Fibroblast of skin of right quadriceps (primary cell): ENCODE data around the gene CENPX.
"Not testable (repeated sequence)": the region's sequence is repeated elsewhere in the genome, so short reads cannot be mapped to it uniquely, and the experiment has no call there.

Source experiments
- DNase-seq: peaks from one replicate; pipeline ENCODE4 v3.0.0-alpha.2; 2013

The CENPX gene

DNA sequence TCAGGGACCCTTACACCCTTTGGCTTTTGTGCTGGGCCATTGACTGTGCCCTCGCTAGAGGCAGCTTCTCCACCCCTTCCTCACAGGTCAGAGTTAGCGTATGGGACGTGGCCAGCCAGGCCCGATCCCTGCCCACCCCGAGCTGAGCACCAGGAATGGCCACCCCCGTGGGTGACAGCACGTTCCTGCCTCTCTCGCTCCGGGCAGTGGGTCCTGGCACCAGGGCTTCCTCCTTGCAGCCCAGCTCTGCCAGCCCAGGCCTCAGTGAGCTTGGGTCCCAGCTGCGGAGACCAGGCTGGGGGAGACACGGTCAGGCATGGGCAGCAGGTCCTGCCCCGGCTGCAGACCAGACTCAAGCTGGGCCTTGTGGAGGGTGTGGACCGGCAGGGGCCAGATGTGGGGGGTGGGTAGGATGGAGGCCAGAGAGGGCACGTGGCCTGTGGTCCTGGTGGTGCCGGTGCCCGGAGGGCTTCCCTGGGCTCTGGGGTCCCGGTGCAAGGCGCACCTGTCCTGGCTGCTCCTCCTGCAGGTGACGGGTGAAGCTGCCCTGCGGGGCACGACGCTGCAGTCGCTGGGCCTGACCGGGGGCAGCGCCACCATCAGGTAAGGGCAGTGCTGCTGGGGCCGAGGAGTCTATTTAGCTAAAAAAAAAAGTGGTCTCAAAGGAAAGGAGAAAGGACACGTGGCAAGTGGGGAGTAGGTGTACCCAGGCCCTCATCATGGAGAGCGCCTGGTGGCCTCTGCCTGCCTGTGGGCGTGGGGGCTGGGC, 27.0 kb downstream of the CENPX start:
- DNase-seq = no peak

DNA sequence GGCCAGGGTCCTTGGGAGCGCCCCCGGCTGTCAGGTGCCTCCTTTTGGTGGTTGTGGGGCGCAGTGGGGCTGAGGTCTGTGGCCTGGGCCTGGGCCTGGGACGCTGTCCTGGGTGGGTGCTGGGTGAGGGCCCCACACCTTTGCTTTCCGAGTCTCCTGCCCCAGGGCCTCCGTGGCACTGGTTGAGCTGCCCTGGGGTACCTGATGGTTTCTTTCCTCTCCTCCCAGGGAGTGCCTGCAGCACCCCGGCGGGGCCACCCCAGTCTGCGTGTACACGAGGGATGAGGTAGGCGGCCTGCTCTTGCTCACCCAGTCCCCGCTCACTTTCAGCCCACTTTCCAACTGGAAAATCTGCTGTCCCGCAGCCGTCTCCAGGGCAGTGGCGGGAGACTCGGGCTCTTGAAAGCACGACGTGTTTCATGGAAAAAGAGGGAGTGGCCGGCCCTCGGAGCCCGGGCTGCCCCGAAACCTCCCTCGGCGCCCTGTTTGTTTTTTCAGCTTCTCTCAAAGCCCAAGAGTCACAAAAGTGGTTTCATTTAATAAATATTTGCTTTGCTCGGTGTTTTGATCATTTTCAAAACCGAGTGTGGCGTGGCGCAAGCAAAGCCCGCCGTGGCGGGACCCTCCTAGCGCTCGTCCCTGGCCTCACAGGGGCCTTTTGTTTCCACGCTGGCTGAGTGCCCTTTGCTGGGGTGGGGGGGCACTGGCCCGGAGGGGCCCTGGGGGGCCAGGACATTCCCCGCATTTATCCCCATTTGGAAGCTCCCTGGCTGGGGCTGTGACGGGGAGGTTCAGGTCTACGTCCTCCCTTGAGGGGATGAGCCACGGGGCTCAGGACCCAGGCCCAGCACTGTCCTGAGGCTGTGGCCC, 27.9 kb downstream of the CENPX start:
- no peak for DNase-seq

DNA sequence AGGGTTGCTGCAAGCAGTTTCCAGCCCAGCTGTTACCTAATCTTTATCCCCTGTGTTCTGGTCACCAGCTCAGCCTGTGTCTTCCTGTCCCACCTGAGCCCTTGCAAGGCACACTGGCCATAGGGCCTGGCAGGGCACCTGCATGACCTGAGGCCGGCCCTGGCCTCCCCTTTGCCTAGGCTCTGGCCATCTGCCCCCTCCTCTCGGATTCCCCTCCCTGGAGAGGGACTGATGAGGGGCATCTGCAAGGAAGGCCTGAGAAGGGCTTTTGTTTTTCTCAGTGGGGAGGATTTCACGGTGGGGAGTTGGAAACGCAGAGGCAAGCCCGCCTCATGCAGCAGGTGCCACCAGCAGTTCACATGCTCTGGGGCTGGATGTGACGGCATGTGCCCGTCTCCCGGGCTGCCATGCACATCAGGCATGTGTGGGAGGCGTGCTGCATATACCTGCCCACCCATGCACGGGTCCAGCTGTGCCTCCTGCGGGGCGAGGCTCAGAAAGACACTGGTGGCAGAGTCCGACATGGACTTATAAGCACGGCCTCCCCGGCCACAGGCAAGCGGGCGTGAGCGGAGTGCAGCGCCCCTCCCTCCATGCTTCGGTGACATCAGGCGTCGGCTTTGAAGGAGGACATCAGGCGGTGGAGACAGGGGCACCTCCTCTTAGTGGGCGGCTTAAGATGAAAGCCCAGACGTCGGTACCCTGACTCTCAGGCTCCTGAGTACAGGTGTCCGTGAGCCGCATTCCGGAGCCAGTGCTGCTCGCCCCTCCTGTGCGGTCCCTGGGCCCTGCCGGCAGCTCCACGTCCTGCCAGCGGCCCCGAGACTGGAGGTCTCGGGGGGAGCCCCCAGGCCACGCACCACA, 28.7 kb downstream of the CENPX start:
- no peak for DNase-seq

DNA sequence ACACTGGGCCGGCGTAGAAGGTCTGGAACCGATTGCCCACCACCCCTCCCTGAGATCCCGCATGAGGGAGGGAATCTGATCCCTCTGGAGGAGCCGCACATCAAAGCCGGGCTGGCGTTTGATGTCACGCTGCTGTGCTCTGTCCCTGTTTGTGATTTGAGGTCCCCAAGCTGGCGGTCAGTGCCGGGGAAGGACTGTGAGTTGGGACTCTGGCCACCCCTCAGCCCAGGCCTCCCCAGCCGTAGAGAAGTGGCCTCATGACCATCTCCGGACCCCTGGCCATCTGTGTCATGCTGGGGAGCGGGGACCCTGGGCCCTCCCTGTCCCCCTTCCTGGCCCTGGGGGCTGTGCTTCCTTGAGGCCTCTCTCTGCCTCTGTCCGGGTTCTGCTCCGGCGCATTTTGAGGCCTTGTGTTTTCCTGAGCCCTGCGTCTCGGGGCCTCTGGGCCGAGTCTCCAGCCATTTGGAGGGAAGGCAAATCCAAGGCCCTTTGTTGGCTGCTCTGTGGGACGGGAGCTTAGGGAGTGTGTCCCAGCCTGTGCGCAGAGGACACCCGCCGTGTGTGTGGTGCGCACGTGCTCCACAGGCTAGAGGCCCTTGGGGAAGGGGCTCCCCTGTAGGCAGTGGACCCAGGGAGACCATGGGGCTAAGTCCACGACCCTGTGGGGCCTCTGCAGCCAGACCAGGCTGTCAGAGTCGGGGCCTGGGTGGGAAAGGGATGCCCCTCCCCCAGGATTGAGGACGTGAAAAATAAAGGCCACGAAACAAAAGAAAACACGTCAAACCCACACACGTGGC, 30.2 kb downstream of the CENPX start:
- no peak for DNase-seq

DNA sequence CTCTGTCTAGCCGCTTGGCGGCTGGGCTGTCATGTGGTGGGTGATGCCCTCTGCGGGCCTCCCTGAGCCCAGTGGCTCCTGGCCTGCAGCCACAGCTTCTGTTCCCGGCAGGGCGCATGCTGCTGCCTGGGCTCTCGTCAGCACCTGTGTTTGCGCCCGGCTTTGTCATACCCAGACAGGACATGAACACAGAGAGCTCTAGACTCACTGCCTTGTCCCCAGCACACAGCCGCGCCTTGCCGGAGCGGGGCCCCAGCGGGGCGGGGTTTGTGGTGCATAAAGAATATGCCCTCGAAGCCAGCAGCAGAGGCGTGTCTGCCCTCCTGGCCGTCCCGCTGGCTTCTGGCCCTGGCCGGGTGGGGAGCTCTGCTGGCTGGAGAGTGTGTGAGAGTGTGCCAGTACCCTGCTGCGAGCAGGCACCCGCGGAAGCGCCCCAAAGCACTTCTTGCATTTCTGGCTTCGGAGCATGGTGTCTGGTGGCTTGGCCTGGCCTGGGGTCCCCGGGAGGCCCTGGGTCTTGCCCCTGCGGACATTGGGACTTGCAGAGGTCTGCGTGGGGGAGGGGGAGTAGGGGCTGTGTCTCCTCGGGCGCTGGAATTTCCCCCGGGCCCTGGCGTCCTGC, 30.9 kb downstream of the CENPX start:
- DNase-seq = peak; percentile 23

DNA sequence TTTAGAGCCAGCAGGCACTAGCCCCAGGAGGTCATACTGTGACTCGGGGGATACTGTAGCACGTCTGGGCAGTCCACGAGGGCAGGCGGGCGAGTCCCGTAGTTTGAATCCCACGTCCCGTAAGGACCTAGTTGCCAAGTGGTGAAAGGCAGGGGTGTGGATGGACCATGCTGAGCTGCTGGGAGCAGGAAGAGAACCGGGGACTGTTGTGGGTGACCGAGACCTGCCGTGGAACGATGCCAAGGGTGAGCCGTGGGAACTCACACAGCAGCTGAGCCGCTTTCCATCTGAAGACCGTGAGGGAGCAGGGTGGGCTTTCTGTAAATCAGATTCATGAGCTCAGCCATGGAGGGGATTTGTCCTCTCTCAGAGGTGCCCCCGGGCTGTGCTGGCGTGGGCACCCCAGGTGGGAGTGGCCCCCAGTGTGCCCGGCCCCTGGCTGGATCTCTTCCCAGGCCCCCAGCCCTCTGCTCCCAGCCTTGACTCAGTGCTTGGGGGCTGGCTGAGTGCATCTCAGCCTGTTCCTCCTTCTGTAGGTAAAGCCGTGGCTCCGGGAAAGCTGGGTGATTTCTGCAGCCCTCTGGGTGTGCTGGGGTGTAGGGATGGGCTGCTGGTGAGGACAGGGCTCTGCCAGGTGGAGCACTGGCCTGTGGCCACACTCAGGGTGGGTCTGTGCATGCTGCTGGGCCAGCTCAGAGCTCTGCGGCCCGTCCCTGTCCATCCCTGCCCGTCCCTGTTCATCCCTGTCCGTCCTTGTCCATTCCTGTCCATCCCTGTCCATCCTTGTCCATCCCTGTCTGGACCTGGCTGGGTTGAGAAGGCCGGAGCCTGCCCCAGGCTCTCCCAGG, 31.6 kb downstream of the CENPX start:
- DNase-seq = no peak

DNA sequence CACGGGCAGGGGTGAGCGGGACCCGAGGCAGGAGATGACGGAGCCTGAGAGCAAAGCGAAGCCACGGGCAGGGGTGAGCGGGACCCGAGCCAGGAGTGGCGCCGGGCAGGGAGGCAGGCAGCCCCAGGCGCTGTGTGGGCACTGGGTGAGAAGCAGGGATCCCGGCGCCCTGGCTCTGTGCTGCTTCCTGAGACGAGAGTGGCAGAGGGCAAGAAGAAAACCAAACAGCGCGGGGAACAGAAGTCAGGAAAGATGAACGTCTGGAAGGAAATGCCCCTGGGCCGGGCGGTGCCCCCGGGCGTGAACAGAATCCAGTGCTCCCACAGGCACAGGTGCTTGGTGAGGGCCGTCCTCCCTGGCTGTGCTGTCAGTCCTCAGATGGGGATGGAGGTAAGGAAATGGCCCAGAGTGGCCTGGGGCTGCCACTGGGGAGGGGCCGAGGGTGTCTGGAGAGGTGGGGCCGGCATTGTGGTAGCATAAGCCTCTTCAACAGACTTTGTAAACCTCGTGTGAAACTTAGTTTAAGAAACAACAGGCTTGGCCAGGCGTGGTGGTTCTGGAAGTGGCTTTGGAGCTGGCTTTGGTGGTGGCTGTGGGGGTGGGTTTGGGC, 35.4 kb downstream of the CENPX start:
- DNase-seq = no peak

DNA sequence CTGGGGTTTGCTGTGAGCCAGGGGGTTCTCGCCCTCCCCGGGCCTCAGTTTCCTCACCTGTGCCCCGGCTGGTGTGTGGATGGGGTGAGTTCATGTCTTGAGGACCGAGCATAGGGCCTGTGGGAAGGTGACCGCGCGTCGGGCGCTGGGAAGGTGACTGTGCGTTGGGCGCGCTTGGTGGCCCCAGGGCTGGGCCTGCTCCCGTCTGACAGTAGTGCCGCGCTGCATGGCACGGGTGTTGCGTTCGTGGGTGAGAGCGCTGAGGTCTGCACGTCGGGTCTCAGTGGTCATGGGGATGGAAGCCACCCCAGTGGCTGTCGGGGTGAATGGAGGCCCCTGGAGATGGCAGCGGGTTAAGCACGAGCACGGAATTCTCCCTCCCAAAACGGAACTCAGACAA, 36.1 kb downstream of the CENPX start:
- no peak for DNase-seq

DNA sequence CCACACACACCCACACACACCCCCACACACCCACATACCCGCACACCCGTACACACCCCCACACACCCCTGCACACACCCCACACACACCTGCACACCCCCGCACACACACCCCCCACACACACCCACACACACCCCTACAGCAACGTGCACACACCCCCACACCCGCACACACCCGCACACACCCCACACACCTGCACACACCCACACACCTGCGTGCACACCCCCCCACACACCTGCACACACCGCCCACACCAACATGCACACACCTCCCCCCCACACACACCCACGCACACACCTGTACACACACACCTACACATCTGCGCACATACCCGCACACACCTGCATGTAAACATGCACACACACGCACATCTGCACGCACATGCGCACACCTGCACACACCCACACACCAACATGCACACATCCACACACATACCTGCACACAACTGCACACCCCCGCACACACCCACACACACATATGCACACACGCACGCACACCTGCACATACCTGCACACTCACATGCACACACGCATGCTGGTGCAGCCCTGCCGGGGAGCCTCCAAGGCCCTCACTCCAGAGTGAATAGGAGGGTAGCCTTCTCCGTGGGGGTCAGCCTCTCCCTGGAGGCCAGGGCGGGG, 37.8 kb downstream of the CENPX start:
- no peak for DNase-seq

DNA sequence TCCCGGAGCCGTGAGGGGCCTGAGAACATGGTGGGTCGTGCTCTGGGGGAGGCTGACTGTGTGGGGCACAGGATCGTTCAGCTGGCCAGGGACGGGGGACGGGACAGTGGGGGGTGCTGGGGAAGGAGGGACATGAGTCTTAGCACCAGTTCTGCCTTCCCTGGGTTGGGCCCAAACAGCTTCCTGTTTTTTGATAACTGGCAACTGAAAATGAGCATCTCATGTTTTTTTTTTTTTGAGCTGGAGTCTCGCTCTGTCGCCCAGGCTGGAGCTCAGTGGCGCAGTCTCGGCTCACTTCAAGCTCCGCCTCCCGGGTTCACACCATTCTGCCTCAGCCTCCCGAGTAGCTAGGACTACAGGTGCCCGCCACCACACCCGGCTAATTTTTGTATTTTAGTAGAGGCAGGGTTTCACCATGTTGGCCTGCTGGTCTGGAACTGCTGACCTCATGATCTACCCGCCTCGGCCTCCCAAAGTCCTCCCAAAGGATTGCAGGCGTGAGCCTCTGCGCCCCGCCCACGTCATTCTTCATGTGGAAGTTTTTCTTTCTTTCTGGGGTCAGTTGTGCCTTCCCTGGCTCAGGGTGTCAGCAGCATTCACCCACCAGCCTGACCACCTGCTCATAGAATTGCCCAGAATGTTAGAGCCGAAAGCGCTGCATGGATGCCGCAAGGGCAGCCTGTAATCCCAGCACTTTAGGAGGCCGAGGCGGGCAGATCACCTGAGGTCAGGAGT, 38.9 kb downstream of the CENPX start:
- DNase-seq = no peak

DNA sequence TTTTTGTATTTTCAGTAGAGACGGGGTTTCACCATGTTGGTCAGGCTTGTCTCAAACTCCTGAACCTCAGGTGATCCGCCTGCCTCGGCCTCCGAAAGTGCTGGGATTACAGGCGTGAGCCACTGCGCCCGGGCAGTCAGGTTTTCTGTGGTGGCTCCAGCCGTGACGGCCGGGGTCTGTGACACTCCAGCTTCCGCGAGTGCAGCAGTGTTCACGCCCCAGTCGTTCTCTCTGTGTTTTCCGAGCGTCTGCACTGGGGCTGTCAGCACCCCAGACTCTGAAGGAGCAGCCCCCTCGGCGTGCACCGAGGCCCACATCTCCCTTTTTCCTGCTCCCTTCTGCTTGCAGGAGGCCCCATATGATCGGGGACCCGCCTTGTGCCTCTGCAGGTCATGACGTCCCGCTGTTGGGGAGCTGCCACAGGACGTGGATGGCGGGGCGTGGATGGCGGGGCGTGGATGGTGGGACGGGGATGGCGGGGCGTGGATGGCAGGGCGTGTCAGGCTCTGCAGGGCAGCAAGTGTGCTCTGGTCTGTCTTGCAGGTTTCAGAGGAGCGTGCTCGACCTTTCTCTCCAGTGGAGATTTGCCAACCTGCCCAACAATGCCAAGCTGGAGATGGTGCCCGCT, 39.6 kb downstream of the CENPX start:
- no peak for DNase-seq

DNA sequence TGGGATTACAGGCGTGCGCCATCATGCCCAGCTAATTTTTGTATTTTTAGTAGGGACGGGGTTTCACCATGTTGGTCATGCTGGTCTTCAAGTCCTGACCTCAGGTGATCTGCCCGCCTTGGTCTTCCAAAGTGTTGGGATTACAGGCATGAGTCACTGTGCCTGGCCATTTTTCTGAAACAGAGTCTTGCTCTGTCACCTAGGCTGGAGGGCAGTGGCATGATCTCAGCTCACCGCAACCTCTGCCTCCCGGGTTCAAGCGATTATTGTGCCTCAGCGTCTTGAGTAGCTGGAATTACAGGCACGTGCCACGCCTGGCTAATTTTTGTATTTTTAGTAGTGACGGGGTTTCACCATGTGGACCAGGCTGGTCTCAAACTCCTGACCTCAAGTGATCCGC, 41.2 kb downstream of the CENPX start:
- not testable (repeated sequence) for DNase-seq

DNA sequence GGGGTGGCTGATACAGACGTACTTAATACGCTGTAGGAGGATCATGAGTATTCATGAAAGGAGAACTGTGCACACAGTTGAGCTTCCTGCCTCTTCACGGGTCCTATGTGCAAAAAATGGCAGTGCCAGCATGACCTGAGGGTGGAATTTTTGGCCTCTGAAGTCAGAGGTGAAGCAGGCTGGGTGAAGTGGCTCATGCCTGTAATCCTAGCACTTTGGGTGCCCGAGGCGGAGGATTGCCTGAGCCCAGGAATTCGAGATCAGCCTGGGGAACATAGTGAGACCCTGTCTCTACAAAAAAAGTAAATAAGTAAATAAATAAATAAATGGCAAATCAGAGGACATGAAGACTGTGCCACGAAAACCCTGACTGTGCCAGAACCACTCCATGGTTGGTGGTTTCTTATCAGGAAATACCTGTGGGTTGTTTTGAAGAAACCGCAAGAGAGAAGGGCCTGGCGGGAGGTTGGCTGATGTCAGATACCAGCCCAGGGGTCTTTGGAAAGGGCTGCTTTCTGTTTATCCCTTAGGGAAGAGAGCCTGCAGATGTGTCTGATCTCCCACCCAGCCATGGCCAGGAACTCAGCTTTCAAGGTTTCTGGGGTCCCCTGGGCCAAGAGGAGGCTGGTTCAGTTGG, 41.9 kb downstream of the CENPX start:
- no peak for DNase-seq

DNA sequence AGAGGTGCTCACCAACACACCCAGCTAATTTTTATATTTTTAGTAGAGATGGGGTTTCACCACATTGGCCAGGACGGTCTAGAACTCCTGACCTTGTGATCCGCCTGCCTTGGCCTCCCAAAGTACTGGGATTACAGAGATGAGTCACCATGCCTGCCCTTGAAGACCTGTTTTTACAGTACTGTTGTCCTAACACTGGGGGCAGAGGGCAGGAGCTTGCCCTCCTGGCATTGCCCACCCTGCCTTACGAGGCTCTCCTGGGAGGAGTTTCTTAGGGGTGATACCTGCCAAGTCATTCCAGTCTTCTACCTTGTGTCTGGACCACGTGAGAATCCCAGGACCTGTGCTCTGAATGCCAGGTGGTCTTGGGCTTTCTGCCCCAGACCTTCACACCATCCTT, 42.6 kb downstream of the CENPX start:
- DNase-seq = no peak

DNA sequence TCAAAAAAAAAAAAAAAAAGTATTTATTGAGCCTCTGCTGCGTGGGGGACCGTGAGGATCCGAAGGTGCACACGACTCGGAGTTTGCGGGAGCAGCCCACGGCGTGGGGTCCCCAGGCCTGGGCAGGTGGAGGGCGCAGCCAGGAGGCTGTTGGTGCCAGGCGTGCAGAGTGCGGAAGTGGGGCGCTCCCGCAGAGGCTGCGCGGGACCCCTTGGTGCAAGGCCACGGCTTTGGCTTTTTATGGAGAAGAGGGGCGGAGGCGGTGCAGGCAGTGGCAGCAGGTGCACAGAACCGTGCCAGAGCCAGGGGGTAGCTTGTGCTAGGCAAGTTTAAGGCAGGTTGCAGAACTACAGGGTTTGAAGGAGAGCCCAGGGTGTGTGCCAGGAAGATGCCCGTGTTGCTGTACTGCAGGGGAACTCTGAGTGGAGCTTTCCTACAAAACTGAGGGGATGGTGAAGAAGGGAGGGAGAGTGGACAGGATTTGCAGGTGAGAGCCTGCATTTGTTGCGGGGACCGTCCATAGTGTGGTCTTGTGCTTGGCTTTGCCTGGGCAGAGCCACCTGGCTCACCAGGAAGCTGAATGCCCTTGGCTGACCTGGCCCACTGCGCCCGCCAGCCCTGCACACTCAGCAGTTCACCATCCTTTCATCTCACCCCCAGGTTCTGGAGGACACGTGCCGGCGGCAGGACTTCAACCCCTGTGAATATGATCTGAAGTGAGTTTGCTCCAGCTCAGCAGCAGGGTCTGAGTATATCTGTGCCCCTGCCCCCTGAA, 44.0 kb downstream of the CENPX start:
- no peak for DNase-seq

DNA sequence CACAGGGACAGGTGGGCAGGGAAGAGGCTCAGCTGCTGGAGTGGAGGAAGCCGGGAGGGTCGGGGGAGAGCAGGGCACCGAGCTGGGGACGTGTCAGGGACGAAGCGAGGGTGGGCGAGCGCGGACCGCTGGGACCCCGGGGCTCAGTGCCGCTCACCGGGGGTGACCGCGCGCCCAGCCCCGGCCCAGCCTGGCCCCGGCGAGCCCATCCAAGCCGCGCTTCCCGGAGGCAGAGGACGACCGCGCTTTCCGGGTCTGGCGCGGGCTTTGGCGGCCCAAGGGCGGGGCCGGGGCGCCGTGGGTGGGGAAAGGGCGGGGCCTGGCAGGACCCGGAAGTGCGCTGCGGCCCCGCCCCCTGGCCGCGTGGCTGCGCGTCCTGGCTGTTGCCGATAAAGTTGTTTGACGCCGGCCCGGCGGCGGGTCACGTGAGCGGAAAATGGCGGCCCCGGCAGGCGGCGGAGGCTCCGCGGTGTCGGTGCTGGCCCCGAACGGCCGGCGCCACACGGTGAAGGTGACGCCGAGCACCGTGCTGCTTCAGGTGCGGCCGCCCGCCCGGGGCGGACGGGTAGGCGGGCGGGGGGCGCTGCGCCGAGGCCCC, 45.4 kb downstream of the CENPX start, which contains the start of gene ASPSCR1:
Gene ASPSCR1 (plus strand): TSS at position 419 of the 598 bp plus-strand sequence. CDS start 18 bp downstream, at position 437.
- DNase-seq = peak; percentile 91
